Pancreas (tissue), 10 donors: ENCODE measurements around the gene LRBA. TPM values are rescaled to one million over a fixed set of nuclear protein-coding genes. Genes with fewer than 3 reads are reported as not detected.

Experiments used
- ATAC-seq, 4 donors: fragments of 200-7000 bp; cut with Tn5 transposase; one replicate each; pipeline versions ENCODE4 v1.8.0 to v1.9.1; 2020; ENCODE audit warnings: mild to moderate bottlenecking in 4 of 4, moderate library complexity in 4 of 4
- DNase-seq, 6 donors: peaks; one replicate each; pipeline ENCODE4 v3.0.0-alpha.2; 2020
- FAIRE-seq: peaks from 2 replicates; lab custom pipeline; 2012; peaks lifted over from hg19 to GRCh38; lab: Jason Lieb, UNC
- H3K27ac ChIP-seq, 4 donors: fragments of 200-600 bp; sonication (generic); 1 replicate in 3 of 4; 2 replicates in 1 of 4; pipeline versions ENCODE4 v1.5.0 to v1.8.0; 2020
- H3K27me3 ChIP-seq, 4 donors: fragments of 200-600 bp; one replicate each; pipeline ENCODE4 v1.8.0; 2021
- H3K36me3 ChIP-seq, 3 donors: fragments of 200-600 bp; sonication (generic) in 1 of 3; one replicate each; pipeline versions ENCODE4 v1.5.0 to v1.8.0; 2020 to 2021
- H3K4me1 ChIP-seq, 3 donors: fragments of 200-600 bp; one replicate each; pipeline ENCODE4 v1.8.0; 2021
- H3K4me3 ChIP-seq, 4 donors: fragments of 200-600 bp; sonication (generic) in 2 of 4; one replicate each; pipeline versions ENCODE4 v1.5.0 to v1.8.0; 2020 to 2021
- H3K9me3 ChIP-seq, 4 donors: fragments of 200-600 bp; one replicate each; pipeline ENCODE4 v1.8.0; 2021
- WGBS, 2 donors: extraction: QIAGEN DNeasy Blood & Tissue Kit; methylation state at CpG; one replicate each; pipeline ENCODE4 v1.1.7; 2013; 5-methylcytosine and 5-hydroxymethylcytosine counted together
- intact Hi-C, 3 donors: fragments of 100-400 bp; cut with DNase I; formaldehyde crosslinking; loops; one replicate each; pipeline versions ENCODE4 v1.11.1 to v1.14.2; 2022
- polyA plus RNA-seq, 2 donors: library from polyadenylated mRNA; stranded (reverse); fragments of 200-250 nt; gene quantifications; one replicate each; pipeline ENCODE4 v1.2.3, GENCODE V29; 2013
- total RNA-seq, 6 donors: library from RNA; stranded (reverse); fragmentation: NEBNext Ultra II Directional in 4 of 6; extraction: Animal tissue kit (Norgen Biotek cat#: 25700) in 4 of 6; gene quantifications; one replicate each; pipeline versions ENCODE4 v1.2.1 to v1.2.4, GENCODE V29; 2021 to 2023
- TF ChIP-seq, protein P1 (sequence below), 4 donors: fragments of 200-600 bp; sonication (generic) in 3 of 4; IDR thresholded peaks; one replicate each; pipeline versions ENCODE4 v1.5.0 to v1.8.0; 2021; ENCODE audit warnings: antibody characterized with exemption in 4 of 4
- donor health status: healthy with polysubstance abuse.
- donor health status: DM: no; HTN: no; CAD: no; lungs with moderate emphysema.
- donor health status: DM: no; HTN: no; CAD: no.
- donor health status: control.
- donor health status: control.
- donor health status: Bipolar disorder and iron deficiency.
- donor health status: DM: yes; HTN: yes; CAD: no.
- donor health status: DM: no; HTN: no; CAD: no.
- donor health status: DM: no; HTN: no; CAD: no.
- donor health status: DM: yes; HTN: yes; CAD: no.

The LRBA gene
- total and polyA plus RNA-seq, 8 donors = 6.6 to 35.3 (median 22.3) TPM

DNA sequence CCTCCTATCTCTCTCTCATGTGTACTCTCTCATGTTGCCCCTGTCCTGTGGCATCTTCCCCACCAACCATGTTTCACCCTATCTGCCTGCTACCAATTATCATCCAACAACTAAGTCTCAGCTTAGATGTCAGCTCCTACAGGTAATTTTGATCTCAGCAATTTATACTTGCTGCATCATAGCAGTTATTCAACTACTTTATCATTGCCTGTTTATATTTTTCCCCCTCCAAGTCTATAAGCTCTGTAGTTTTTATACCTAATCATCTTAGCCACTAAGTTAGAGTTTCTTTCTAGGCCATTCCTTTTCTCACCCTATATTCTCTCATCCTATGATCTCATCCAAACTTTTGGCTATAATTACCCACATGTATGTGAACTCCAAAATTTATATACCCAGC is 382.4 kb downstream of the LRBA start:
- H3K4me1 ChIP-seq = no peaks in the 10 kb centered on the region
- intact Hi-C loops = no loop called here
- DNase-seq = no peak
- TF ChIP-seq, protein P1, sequence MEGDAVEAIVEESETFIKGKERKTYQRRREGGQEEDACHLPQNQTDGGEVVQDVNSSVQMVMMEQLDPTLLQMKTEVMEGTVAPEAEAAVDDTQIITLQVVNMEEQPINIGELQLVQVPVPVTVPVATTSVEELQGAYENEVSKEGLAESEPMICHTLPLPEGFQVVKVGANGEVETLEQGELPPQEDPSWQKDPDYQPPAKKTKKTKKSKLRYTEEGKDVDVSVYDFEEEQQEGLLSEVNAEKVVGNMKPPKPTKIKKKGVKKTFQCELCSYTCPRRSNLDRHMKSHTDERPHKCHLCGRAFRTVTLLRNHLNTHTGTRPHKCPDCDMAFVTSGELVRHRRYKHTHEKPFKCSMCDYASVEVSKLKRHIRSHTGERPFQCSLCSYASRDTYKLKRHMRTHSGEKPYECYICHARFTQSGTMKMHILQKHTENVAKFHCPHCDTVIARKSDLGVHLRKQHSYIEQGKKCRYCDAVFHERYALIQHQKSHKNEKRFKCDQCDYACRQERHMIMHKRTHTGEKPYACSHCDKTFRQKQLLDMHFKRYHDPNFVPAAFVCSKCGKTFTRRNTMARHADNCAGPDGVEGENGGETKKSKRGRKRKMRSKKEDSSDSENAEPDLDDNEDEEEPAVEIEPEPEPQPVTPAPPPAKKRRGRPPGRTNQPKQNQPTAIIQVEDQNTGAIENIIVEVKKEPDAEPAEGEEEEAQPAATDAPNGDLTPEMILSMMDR (IDR thresholded peaks at IDR 0.05) = no peak
- no peaks in the 10 kb centered on the region for H3K36me3 ChIP-seq
- no peak for FAIRE-seq
- no peak overlapping the region for H3K4me3 ChIP-seq
- no peak for ATAC-seq
- H3K27me3 ChIP-seq = no peaks in the 10 kb centered on the region
- no peak overlapping the region for H3K27ac ChIP-seq
- H3K9me3 ChIP-seq = no peaks in the 10 kb centered on the region

DNA sequence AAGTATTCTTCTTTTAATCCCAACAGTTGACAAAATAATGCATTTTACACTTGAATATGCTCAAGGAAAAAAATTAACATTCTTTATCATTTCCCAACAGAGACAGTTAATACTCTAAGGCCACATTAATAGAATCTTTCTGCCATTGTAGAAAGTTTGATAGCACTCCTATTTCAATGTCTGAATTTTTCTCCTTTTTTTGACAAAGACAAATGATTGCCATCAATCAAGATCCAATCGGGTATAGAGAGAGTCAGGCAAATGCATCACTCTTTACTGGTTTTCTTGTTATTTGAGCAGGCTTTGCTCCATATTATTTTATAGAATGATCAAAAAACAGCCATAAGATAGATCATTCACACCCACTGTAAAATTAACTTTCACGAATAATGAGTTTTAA is 387.0 kb downstream of the LRBA start:
- ATAC-seq (no peak), DNase-seq (no peak), FAIRE-seq (no peak)
- no peaks in the 10 kb centered on the region for H3K4me1 ChIP-seq
- H3K4me3 ChIP-seq = no peak overlapping the region
- intact Hi-C loops = no loop called here
- H3K27ac ChIP-seq = no peak overlapping the region
- TF ChIP-seq, protein P1 (IDR thresholded peaks at IDR 0.05) = no peak
- WGBS, 2 donors = 80 to 81% methylated on average over 2 of the region's 2 CpGs
- H3K27me3 ChIP-seq = no peaks in the 10 kb centered on the region
- H3K9me3 ChIP-seq = no peaks in the 10 kb centered on the region
- no peaks in the 10 kb centered on the region for H3K36me3 ChIP-seq

DNA sequence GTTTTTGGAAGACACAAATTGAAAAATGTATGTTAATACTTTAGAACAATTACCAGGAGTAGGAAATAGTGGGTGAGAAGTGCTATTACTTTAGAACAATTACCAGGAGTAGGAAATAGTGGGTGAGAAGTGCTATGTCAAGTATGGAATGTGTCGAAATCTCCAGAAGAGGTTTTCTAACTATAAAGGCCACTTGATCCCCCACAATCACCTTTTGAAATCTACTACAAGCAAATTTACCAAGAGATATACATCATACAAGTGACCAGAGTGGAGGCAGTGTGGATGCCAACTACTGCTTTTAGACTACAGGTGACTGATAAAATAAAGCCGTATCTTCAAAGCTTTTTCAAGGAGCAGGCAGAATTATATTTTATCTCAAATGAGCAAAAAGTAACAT is 390.1 kb downstream of the LRBA start:
- TF ChIP-seq, protein P1 (IDR thresholded peaks at IDR 0.05) = no peak
- intact Hi-C loops = no loop called here
- Histone ChIP-seq H3K36me3 (no peaks in the 10 kb centered on the region), H3K27ac (no peak overlapping the region), H3K27me3 (no peaks in the 10 kb centered on the region), H3K4me3 (no peak overlapping the region), H3K4me1 (no peaks in the 10 kb centered on the region), H3K9me3 (no peaks in the 10 kb centered on the region)
- DNase-seq (no peak), ATAC-seq (no peak), FAIRE-seq (no peak)
- 88 to 92% methylated on average over 2 of the region's 2 CpGs for WGBS, 2 donors

DNA sequence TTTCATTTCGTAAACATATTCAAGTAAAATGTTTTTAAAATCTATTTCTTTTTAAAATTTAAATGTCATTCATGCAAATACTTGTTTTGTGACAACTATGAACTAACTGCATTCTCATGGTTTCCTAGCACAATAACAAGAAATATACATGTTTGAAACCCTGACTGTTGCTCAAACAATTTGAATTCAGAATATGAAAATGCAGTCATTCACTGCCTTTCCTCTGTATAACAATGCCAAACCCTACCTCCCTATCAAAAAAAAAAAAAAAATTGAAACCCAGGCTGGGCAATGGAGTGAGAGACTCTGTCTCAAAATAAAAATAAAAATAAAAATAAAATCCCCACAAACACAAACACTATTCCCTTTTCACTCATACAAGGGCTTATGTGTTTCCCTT is 391.0 kb downstream of the LRBA start:
- ATAC-seq = no peak
- Histone ChIP-seq H3K36me3 (no peaks in the 10 kb centered on the region), H3K4me1 (peaks cover 0 to 6% (median 0%) of the 10 kb centered on the region in 3 donors), H3K4me3 (no peak overlapping the region), H3K9me3 (no peaks in the 10 kb centered on the region), H3K27me3 (no peaks in the 10 kb centered on the region), H3K27ac (no peak overlapping the region)
- DNase-seq = no peak
- no peak for FAIRE-seq
- WGBS, 2 donors = 96 to 99% methylated on average over 1 of the region's 1 CpG
- intact Hi-C loops = no loop called here
- TF ChIP-seq, protein P1 (IDR thresholded peaks at IDR 0.05) = no peak

DNA sequence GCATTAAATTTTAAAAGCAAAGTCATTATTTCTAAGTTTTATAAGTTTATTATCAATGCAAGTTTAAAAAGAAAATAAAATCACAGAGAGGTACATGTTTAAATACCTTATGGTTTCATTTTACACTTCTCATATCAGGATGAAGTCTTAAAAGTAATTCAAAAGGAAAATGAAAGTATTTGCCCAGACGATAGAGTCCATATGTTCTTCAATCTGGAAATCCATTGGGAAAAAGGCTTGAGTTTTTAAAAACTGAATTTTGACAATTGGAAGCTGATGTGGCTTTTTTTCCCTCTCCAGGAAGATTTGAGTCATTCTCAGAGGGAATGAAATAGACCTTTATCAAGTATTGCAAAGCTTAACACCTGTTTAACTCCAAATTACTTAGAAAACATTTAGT is 396.0 kb downstream of the LRBA start:
- 52 to 62% methylated on average over 1 of the region's 1 CpG for WGBS, 2 donors
- no peak for DNase-seq
- intact Hi-C loops = no loop called here
- H3K27me3 ChIP-seq = no peaks in the 10 kb centered on the region
- H3K9me3 ChIP-seq = no peaks in the 10 kb centered on the region
- peak; percentile 56 for FAIRE-seq
- no peak overlapping the region for H3K27ac ChIP-seq
- H3K4me3 ChIP-seq = no peak overlapping the region
- peak in 1 of 4 donors; percentile 37 for ATAC-seq
- no peaks in the 10 kb centered on the region for H3K36me3 ChIP-seq
- peaks cover 0 to 6% (median 0%) of the 10 kb centered on the region in 3 donors for H3K4me1 ChIP-seq
- TF ChIP-seq, protein P1 (IDR thresholded peaks at IDR 0.05) = no peak
